GM13976 (cell line): ENCODE data around the gene KDM5A.

Source experiments
- DNase-seq: peaks from one replicate; pipeline ENCODE4 v3.0.0; 2012; ENCODE audit warnings: low spot score
- CTCF ChIP-seq: IDR thresholded peaks from 2 replicates; pipeline ENCODE4 v1.5.1; 2012; ENCODE audit warnings: borderline replicate concordance, mild to moderate bottlenecking; ENCODE audit not compliant: insufficient read depth; ENCODE audit errors: extremely low read depth, missing control alignments, control extremely low read depth
- in situ Hi-C: fragments of 300-500 bp; cut with MboI; formaldehyde crosslinking; loops from one replicate; pipeline ENCODE4 v1.12.0; 2022; ENCODE audit warnings: low sequenced_read_pairs, mixed read lengths, inconsistent platforms; ENCODE audit not compliant: unreplicated experiment

The KDM5A gene

GRCh38 chr12:254039-254438 is 135.1 kb downstream of the KDM5A start:
- in situ Hi-C loops: no loop called here
- no peak for DNase-seq
- no peak for TF ChIP-seq CTCF

- no peak for TF ChIP-seq CTCF
- in situ Hi-C loops: no loop called here
- DNase-seq: no peak
These were observed 135.8 kb downstream of the KDM5A start for GRCh38 chr12:253116-253831.

- DNase-seq: no peak
- TF ChIP-seq CTCF: no peak
- in situ Hi-C loops: no loop called here
These were observed 136.5 kb downstream of the KDM5A start for GRCh38 chr12:252636-253035.

- DNase-seq: no peak
- no peak for TF ChIP-seq CTCF
- in situ Hi-C loops: no loop called here
These were observed 141.8 kb downstream of the KDM5A start for GRCh38 chr12:247271-247670.

- in situ Hi-C loops: no loop called here
- no peak for TF ChIP-seq CTCF
- no peak for DNase-seq
These were observed 145.7 kb downstream of the KDM5A start for GRCh38 chr12:243381-243780.

- TF ChIP-seq CTCF: no peak
- in situ Hi-C loops: no loop called here
- no peak for DNase-seq
These were observed 146.6 kb downstream of the KDM5A start for GRCh38 chr12:242496-242895.

- in situ Hi-C loops: no loop called here
- no peak for DNase-seq
- TF ChIP-seq CTCF: no peak
These were observed 147.9 kb downstream of the KDM5A start for GRCh38 chr12:241266-241665.
